ENCODE results near the gene SERPINH1.

The SERPINH1 gene

DNA sequence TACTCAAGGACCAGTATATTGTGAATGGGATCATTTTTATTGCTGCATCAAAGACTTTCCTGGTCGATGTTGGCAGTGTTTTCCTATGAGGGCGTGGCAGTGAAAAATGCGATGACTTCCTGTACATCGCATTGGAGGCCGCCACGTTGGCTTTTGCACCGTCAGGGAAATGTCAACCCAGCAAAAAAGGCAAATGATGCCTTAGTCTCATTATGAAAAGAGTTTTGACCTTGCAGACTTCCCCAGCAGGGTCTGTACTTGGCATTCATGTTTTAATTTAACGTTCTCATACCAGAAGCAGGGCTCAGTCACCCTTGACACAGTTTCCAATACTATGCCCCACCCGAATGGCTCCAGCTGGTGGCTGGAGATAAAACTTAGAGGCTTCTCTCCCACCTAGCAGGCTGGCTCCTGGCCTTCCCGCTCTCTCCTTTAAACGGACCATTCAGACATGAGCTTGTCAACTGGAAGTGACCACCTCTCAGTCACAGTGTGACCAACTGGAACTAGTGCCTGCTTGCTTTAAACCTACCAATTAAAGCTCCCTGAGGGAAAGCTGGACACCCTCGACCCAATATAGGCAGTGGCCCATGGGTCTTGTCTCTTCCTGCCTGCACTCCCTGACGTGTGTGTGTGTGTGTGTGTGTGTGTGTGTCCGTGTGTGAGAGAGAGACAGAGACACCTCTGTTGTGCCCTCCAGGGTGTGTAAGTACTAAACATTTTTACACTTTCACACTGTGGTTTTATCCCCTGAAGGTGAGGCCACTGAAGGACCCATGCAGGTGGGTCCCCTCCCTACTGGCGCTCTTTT, 27.6 kb upstream of the SERPINH1 start:
- no peak overlapping the region for H3K9ac ChIP-seq (ENCODE audit: insufficient read length, low read depth)
- peaks cover 9% of the 10 kb centered on the region for H3K4me1 ChIP-seq (ENCODE audit: insufficient read depth, insufficient read length)
- H3K36me3 ChIP-seq (ENCODE audit: insufficient read depth, insufficient read length, low read length) = no peaks in the 10 kb centered on the region
- H3K9me3 ChIP-seq (ENCODE audit: insufficient read depth, low read length) = no peaks in the 10 kb centered on the region
- H3K27me3 ChIP-seq (ENCODE audit: insufficient read depth, insufficient read length) = no peaks in the 10 kb centered on the region
- no peak for DNase-seq (ENCODE audit: low read depth, low spot score)
- TF ChIP-seq YY1 (IDR thresholded peaks at IDR 0.05; ENCODE audit: insufficient read depth, insufficient read length) (no peak), ZNF274 (IDR thresholded peaks at IDR 0.05; ENCODE audit: low read depth, low read length) (no peak), SUZ12 (IDR thresholded peaks at IDR 0.05; ENCODE audit: extremely low read depth, insufficient read depth, insufficient read length) (no peak)
- H3K4me3 ChIP-seq (ENCODE audit: insufficient read length, low read depth) = no peak overlapping the region

DNA sequence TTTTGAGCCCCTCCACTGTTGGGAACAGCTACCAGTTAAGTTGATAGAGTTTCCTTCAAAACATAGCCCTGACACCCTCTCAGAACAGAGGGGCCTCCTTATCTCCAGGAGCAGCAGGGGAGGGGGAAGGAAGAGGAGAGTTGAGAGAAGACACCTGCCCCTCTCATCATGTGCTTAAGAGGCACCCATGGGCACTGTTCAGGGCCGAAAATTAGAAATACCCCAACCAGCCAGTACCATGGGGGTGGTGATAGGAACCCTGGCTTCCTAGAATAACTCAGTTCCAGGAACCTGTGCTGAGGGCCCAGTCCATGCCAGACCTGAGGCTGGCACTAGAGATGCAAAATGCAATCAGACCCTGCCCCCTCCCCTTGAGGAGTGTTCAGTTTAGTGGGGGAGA, 27.0 kb upstream of the SERPINH1 start:
- no peak for DNase-seq (ENCODE audit: low read depth, low spot score)
- TF ChIP-seq YY1 (IDR thresholded peaks at IDR 0.05; ENCODE audit: insufficient read depth, insufficient read length) (no peak), SUZ12 (IDR thresholded peaks at IDR 0.05; ENCODE audit: extremely low read depth, insufficient read depth, insufficient read length) (no peak)
- Histone ChIP-seq H3K9ac (ENCODE audit: insufficient read length, low read depth) (no peak overlapping the region), H3K36me3 (ENCODE audit: insufficient read depth, insufficient read length, low read length) (no peaks in the 10 kb centered on the region), H3K9me3 (ENCODE audit: insufficient read depth, low read length) (no peaks in the 10 kb centered on the region), H3K4me1 (ENCODE audit: insufficient read depth, insufficient read length) (peaks cover 11% of the 10 kb centered on the region), H3K27me3 (ENCODE audit: insufficient read depth, insufficient read length) (no peaks in the 10 kb centered on the region), H3K4me3 (ENCODE audit: insufficient read length, low read depth) (no peak overlapping the region)

DNA sequence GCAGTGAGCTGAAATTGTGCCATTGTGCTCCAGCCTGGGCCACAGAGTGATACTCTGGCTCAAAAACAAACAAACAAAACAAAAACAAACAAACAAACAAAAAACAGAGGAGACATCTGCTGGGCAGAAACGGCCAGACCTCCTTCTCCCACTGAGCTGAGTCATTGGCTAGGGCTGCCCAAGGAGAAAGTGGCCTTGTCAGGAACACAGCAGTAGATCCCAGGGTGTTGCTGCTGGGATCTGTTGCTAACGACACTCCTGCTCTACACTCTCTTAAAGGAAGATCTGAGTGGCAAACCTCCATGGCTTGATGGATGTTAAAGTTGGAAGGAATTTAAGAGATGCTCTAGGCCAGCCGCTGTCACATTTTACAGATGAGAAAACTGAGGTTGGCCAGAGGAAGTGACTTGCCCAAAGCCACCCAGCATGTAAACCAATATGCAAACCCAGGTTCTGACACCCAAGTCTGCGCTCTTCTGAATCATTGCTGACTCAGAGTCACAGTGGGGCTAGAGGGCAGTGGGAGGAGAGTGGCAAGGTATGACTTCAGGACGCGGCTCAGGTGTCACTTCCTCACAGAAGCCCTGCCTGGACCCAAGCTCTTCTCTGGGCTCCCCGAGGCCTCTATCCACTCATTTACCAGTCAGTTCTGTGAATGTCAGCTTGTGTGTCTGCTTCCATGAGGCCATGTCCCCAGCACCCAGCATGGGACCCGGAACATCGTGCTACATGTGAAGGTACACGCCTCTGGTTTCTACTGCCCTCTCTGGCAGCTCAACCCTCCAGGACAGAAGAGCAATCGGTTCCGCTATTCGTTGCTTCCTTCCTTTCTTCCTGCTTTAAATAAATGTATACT, 25.0 kb upstream of the SERPINH1 start:
- Histone ChIP-seq H3K9me3 (ENCODE audit: insufficient read depth, low read length) (no peaks in the 10 kb centered on the region), H3K9ac (ENCODE audit: insufficient read length, low read depth) (no peak overlapping the region), H3K4me3 (ENCODE audit: insufficient read length, low read depth) (no peak overlapping the region), H3K27me3 (ENCODE audit: insufficient read depth, insufficient read length) (no peaks in the 10 kb centered on the region), H3K36me3 (ENCODE audit: insufficient read depth, insufficient read length, low read length) (no peaks in the 10 kb centered on the region), H3K4me1 (ENCODE audit: insufficient read depth, insufficient read length) (peaks cover 5% of the 10 kb centered on the region)
- no peak for DNase-seq (ENCODE audit: low read depth, low spot score)
- TF ChIP-seq YY1 (IDR thresholded peaks at IDR 0.05; ENCODE audit: insufficient read depth, insufficient read length) = no peak

DNA sequence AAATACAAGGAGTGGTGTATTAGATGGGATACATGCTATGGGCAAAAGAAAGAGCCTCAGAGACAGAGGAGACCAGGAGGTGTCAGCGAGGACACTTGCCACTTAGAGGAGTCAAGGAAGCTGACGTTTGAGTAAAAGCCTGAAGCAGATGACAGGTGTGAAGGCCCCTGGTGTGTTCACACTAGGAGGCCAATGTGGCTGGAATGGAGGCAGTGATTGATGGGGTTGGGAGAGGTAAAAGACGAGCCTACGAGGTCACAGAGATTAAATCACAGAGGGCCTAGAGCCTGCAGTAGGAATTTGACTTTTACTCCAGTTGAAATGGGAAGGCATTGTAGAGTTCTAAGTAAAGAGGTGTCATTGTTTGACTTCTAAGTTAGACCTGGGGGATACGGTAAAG, 24.3 kb upstream of the SERPINH1 start:
- H3K9ac ChIP-seq (ENCODE audit: insufficient read length, low read depth) = no peak overlapping the region
- no peak for DNase-seq (ENCODE audit: low read depth, low spot score)
- no peak overlapping the region for H3K4me3 ChIP-seq (ENCODE audit: insufficient read length, low read depth)
- peaks cover 5% of the 10 kb centered on the region for H3K4me1 ChIP-seq (ENCODE audit: insufficient read depth, insufficient read length)
- H3K9me3 ChIP-seq (ENCODE audit: insufficient read depth, low read length) = no peaks in the 10 kb centered on the region
- no peaks in the 10 kb centered on the region for H3K36me3 ChIP-seq (ENCODE audit: insufficient read depth, insufficient read length, low read length)
- TF ChIP-seq YY1 (IDR thresholded peaks at IDR 0.05; ENCODE audit: insufficient read depth, insufficient read length) (no peak), SUZ12 (IDR thresholded peaks at IDR 0.05; ENCODE audit: extremely low read depth, insufficient read depth, insufficient read length) (no peak), ZNF274 (IDR thresholded peaks at IDR 0.05; ENCODE audit: low read depth, low read length) (no peak)
- H3K27me3 ChIP-seq (ENCODE audit: insufficient read depth, insufficient read length) = no peaks in the 10 kb centered on the region

DNA sequence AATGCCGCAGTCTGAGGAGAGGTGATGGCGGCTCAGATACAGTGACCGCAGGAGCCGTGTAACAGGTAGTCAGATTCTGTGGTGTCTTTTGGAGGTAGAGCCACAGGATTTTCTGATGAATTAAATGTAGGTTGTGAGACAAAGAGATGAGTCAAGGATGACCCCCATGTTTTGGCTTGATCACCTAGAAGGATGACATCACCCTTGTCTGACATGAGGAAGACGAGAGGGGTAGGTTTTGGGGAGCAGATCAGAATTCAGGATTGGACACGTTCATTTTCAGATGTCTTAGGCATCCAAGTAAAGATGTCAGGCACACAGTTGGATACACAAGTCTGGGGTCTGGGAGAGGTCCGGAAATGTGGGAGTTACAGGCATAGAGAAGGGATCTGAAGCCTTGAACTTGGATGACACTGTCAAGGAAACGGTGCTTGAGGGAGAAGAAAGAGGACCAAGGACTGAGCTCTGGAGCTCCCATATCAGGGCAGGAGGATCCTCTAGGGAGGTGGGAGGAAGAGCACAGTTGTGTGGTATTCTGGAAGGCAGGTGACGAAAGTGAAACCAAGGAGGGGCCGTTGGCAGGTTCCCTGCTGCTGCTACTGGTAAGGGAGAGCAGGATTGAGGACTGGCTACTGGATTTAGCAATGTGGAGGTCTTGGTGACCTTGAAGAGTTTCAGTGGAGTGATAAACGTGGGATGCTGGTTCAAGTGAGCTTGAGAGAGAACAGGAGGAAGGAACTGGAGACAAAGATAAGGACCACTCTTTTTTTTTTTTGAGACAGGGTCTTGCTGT, 23.7 kb upstream of the SERPINH1 start:
- no peak for DNase-seq (ENCODE audit: low read depth, low spot score)
- Histone ChIP-seq H3K4me3 (ENCODE audit: insufficient read length, low read depth) (no peak overlapping the region), H3K9ac (ENCODE audit: insufficient read length, low read depth) (no peak overlapping the region), H3K9me3 (ENCODE audit: insufficient read depth, low read length) (no peaks in the 10 kb centered on the region), H3K27me3 (ENCODE audit: insufficient read depth, insufficient read length) (no peaks in the 10 kb centered on the region), H3K36me3 (ENCODE audit: insufficient read depth, insufficient read length, low read length) (no peaks in the 10 kb centered on the region), H3K4me1 (ENCODE audit: insufficient read depth, insufficient read length) (peaks cover 6% of the 10 kb centered on the region)
- TF ChIP-seq YY1 (IDR thresholded peaks at IDR 0.05; ENCODE audit: insufficient read depth, insufficient read length) (no peak), ZNF274 (IDR thresholded peaks at IDR 0.05; ENCODE audit: low read depth, low read length) (no peak), SUZ12 (IDR thresholded peaks at IDR 0.05; ENCODE audit: extremely low read depth, insufficient read depth, insufficient read length) (no peak)

DNA sequence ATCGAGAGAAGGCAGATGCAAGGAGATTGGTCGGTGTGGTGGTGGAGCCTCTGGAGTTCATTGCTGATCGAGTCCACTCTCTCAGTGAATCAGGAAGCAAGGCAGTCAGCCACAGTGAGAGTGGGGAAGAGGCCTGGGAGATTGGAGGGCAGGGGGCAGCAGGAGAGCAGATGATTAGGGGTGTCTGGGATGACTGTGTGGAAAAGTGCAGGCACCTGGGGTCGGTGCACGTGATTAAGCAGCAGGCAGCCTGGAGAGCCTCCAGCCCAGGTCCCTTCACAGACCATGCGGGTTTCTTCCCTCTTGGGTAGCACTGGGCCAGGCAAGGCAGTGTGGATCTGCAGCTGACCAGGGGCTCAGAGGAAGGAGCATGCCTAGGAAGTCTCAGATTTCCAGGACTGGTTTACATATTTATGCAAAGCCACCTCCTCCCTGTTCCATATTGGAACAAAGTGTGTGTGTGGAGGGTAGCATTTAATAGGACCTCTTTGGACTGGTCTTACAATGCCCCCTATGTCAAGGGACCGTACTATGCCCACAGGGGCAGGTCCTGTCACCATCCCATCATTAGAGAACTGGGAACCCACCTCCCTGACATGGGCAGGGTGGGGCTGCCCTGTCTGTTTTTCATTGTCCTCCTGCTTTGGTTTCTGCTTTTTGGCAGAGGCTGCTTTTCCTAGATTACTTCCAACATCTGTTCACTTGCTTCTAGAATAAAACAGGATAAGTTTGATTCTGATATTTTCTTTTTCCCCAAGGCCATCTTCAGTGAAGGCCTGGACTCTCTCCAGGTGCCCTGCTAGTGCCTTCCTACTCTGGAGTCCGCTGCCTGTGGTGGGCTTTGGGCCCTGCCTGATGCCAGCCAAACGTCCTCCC, 22.4 kb upstream of the SERPINH1 start:
- no peak for DNase-seq (ENCODE audit: low read depth, low spot score)
- TF ChIP-seq ZNF274 (IDR thresholded peaks at IDR 0.05; ENCODE audit: low read depth, low read length) (no peak), SUZ12 (IDR thresholded peaks at IDR 0.05; ENCODE audit: extremely low read depth, insufficient read depth, insufficient read length) (no peak), YY1 (IDR thresholded peaks at IDR 0.05; ENCODE audit: insufficient read depth, insufficient read length) (no peak)
- Histone ChIP-seq H3K9me3 (ENCODE audit: insufficient read depth, low read length) (no peaks in the 10 kb centered on the region), H3K4me3 (ENCODE audit: insufficient read length, low read depth) (no peak overlapping the region), H3K9ac (ENCODE audit: insufficient read length, low read depth) (peak overlapping the region; percentile 42), H3K4me1 (ENCODE audit: insufficient read depth, insufficient read length) (peaks cover 7% of the 10 kb centered on the region), H3K36me3 (ENCODE audit: insufficient read depth, insufficient read length, low read length) (no peaks in the 10 kb centered on the region), H3K27me3 (ENCODE audit: insufficient read depth, insufficient read length) (no peaks in the 10 kb centered on the region)
